Caco-2 (cell line): ENCODE data around the gene CASP3. TPM values are rescaled to one million over a fixed set of nuclear protein-coding genes. Genes with fewer than 3 reads are reported as not detected.
A peak's percentile ranks its signal among the peaks of the same experiment; 100 is the strongest.
"Not testable (repeated sequence)": the region's sequence is repeated elsewhere in the genome, so short reads cannot be mapped to it uniquely, and the experiment has no call there.

Experiments
- BruUV-seq: library from RNA; stranded (reverse); fragments of 400-500 nt; replicated peaks from 2 replicates; lab custom pipeline; 2021; lab: Mats Ljungman, UMichigan
- CTCF ChIA-PET: fragments of 300-600 bp; sonication (Branson Sonifier 250); formaldehyde crosslinking; loops from one replicate; lab custom pipeline; 2022; ENCODE audit warnings: antibody characterized with exemption; lab: Charles Lee
- POLR2A ChIA-PET: fragments of 300-600 bp; sonication (Branson Sonifier 250); formaldehyde crosslinking; loops from one replicate; lab custom pipeline; 2022; ENCODE audit warnings: antibody characterized with exemption; lab: Charles Lee
- DNase-seq, 2 experiments: peaks; one replicate each; pipeline versions ENCODE4 v3.0.0 to v3.0.0-alpha.2; 2020 to 2022
- H3K27me3 ChIP-seq: replicated peaks from 2 replicates; pipeline ENCODE4 v1.6.0; 2011; ENCODE audit warnings: low read length; ENCODE audit not compliant: control insufficient read depth, insufficient read depth
- H3K36me3 ChIP-seq: 2 replicates; pipeline ENCODE4 v1.5.1; 2011; ENCODE audit warnings: low read length; ENCODE audit not compliant: control insufficient read depth, insufficient read depth
- H3K4me1 ChIP-seq: fragments of 250-450 bp; sonication (Bioruptor Pico); 2 replicates; pipeline ENCODE4 v1.5.1; 2020; ENCODE audit warnings: mild to moderate bottlenecking
- H3K4me3 ChIP-seq: 2 replicates; pipeline ENCODE4 v1.5.1; 2011; ENCODE audit warnings: low read depth, mild to moderate bottlenecking, control low read depth, low read length
- H3K9me3 ChIP-seq: fragments of 250-450 bp; sonication (Bioruptor Pico); 2 replicates; pipeline ENCODE4 v1.5.1; 2020; ENCODE audit warnings: mild to moderate bottlenecking, moderate library complexity
- H3K27ac Mint-ChIP-seq: one replicate; pipeline ENCODE4 v1.8.0; 2022; ENCODE audit warnings: mixed read lengths; ENCODE audit not compliant: unreplicated experiment
- H3K27me3 Mint-ChIP-seq: one replicate; pipeline ENCODE4 v1.8.0; 2022; ENCODE audit warnings: mixed read lengths; ENCODE audit not compliant: insufficient read depth, unreplicated experiment
- H3K36me3 Mint-ChIP-seq: one replicate; pipeline ENCODE4 v1.8.0; 2022; ENCODE audit warnings: mild to moderate bottlenecking, mixed read lengths; ENCODE audit not compliant: insufficient read depth, unreplicated experiment
- H3K4me1 Mint-ChIP-seq: one replicate; pipeline ENCODE4 v1.8.0; 2022; ENCODE audit warnings: low read depth, mixed read lengths; ENCODE audit not compliant: unreplicated experiment
- H3K4me3 Mint-ChIP-seq: one replicate; pipeline ENCODE4 v1.8.0; 2022; ENCODE audit warnings: mild to moderate bottlenecking, moderate library complexity, mixed read lengths; ENCODE audit not compliant: unreplicated experiment
- H3K9me3 Mint-ChIP-seq: one replicate; pipeline ENCODE4 v1.8.0; 2022; ENCODE audit warnings: mixed read lengths; ENCODE audit not compliant: unreplicated experiment
- intact Hi-C: fragments of 100-400 bp; cut with micrococcal nuclease; formaldehyde crosslinking; loops from one replicate; pipeline ENCODE4 v1.10.0; 2022; ENCODE audit not compliant: unreplicated experiment
- total RNA-seq: library from RNA; stranded (reverse); gene quantifications from 2 replicates; pipeline ENCODE4 v1.2.3, GENCODE V29; 2022
- TF ChIP-seq, protein P1 (sequence below), 2 experiments: fragments of 200-600 bp in 1 of 2; IDR thresholded peaks; 1 replicate in 1 of 2; 2 replicates in 1 of 2; pipeline versions ENCODE4 v1.5.1 to v1.8.0; 2011 to 2022; ENCODE audit warnings: antibody characterized with exemption in 1 of 2, control low read depth in 1 of 2, inconsistent platforms in 1 of 2, low read depth in 1 of 2, low read length in 1 of 2, mild to moderate bottlenecking in 1 of 2, moderate library complexity in 1 of 2; ENCODE audit not compliant: insufficient read depth in 1 of 2, severe bottlenecking in 1 of 2, unreplicated experiment in 1 of 2

CASP3 gene
- total RNA-seq, 1 experiment from 2014 or later, result 34.5 TPM

DNA sequence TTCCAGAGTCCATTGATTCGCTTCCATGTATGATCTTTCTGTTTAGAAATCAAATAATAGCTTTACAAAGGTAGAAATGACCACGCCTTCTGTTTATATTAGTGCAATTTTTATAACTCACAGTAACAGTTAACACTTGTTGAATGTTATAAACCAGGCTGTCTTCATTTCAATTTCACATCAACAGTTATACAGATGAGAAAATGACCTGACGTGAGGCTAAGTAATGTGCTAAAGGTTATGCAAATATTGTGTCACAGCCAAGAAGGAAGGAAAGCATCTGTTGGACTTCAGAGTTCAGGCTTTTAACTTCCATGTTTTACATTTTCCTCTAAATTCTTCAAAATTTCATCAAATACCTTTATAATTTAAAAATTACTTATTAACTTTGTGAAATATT, 13.9 kb downstream of the CASP3 start:
- DNase-seq, result no peak
- Histone ChIP-seq H3K27me3 (no peaks in the 10 kb centered on the region), H3K36me3 (no peaks in the 10 kb centered on the region), H3K4me3 (no peak overlapping the region), H3K4me1 (0 out of 2 replicates have a peak, but pooled peaks cover 5% of the 10 kb centered on the region), H3K9me3 (no peaks in the 10 kb centered on the region)
- TF ChIP-seq, protein P1, sequence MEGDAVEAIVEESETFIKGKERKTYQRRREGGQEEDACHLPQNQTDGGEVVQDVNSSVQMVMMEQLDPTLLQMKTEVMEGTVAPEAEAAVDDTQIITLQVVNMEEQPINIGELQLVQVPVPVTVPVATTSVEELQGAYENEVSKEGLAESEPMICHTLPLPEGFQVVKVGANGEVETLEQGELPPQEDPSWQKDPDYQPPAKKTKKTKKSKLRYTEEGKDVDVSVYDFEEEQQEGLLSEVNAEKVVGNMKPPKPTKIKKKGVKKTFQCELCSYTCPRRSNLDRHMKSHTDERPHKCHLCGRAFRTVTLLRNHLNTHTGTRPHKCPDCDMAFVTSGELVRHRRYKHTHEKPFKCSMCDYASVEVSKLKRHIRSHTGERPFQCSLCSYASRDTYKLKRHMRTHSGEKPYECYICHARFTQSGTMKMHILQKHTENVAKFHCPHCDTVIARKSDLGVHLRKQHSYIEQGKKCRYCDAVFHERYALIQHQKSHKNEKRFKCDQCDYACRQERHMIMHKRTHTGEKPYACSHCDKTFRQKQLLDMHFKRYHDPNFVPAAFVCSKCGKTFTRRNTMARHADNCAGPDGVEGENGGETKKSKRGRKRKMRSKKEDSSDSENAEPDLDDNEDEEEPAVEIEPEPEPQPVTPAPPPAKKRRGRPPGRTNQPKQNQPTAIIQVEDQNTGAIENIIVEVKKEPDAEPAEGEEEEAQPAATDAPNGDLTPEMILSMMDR (IDR thresholded peaks at IDR 0.05; ENCODE audit: insufficient read depth in 1 of 2, low read depth in 1 of 2, low read length in 1 of 2, severe bottlenecking in 1 of 2, unreplicated experiment in 1 of 2), result no peak
- Mint-ChIP-seq H3K9me3 (no peaks in the 10 kb centered on the region), H3K4me3 (no peak overlapping the region), H3K36me3 (peaks cover 56% of the 10 kb centered on the region), H3K27me3 (no peaks in the 10 kb centered on the region), H3K4me1 (no peaks in the 10 kb centered on the region), H3K27ac (no peak overlapping the region)
- POLR2A ChIA-PET, result interaction anchor here (0.7 kb wide), 1 partner anchor 16 kb away, joined by 5 read pairs; no protein-coding TSS in a partner anchor
- BruUV-seq, result no TSS peak
- intact Hi-C loops, result no loop called here
- CTCF ChIA-PET, result interaction anchor here (0.6 kb wide), 1 partner anchor 14 kb away, joined by 3 read pairs; the partner anchor contains the start of genes CASP3 and PRIMPOL

DNA sequence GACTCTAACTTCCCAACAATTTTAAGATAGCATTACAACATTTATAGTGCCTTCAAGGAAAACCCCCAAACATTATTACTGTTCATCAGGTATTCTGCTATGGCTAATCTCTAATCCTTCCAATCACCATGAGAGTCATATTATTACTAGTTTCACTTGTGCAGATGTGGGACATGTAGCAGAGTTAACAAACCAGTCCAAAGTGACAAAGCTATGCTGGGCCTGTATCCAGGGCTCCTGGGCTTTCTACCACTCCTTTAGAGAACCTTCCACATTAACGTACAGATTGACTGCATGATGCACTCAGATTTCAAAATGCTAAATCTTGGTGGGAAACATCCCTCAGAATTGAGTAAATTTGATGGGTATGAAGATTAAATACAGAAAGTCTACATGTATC, 16.4 kb downstream of the CASP3 start:
- no peak for DNase-seq
- Mint-ChIP-seq H3K27me3 (no peaks in the 10 kb centered on the region), H3K27ac (no peak overlapping the region), H3K9me3 (no peaks in the 10 kb centered on the region), H3K36me3 (peaks cover 55% of the 10 kb centered on the region), H3K4me1 (no peaks in the 10 kb centered on the region), H3K4me3 (no peak overlapping the region)
- no TSS peak for BruUV-seq
- Histone ChIP-seq H3K36me3 (no peaks in the 10 kb centered on the region), H3K9me3 (no peaks in the 10 kb centered on the region), H3K4me1 (0 out of 2 replicates have a peak, but pooled peaks cover 5% of the 10 kb centered on the region), H3K4me3 (no peak overlapping the region), H3K27me3 (no peaks in the 10 kb centered on the region)
- TF ChIP-seq, protein P1 (IDR thresholded peaks at IDR 0.05; ENCODE audit: insufficient read depth in 1 of 2, low read depth in 1 of 2, low read length in 1 of 2, severe bottlenecking in 1 of 2, unreplicated experiment in 1 of 2), result no peak
- ChIA-PET CTCF (no interaction called here), POLR2A (no interaction called here)
- intact Hi-C loops, result no loop called here

DNA sequence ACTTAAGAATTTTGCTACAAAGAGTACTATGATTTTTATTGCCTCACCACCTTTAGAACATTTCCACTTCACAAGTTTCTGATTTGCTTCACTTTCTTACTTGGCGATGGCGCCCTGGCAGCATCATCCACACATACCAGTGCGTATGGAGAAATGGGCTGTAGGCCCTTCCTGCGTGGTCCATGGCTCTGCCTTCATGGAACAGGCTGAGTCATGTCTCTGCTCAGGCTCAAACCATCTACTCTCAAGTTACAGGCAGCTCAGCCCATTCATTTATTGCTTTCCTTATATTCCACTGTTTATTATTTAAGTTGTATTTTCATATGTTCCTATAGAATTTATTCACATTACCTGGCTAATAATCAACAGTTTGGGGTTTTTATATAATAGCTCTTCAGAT, 21.1 kb downstream of the CASP3 start:
- Mint-ChIP-seq H3K4me3 (no peak overlapping the region), H3K4me1 (peaks cover 7% of the 10 kb centered on the region), H3K27ac (no peak overlapping the region), H3K36me3 (peaks cover 52% of the 10 kb centered on the region), H3K9me3 (peaks cover 18% of the 10 kb centered on the region), H3K27me3 (no peaks in the 10 kb centered on the region)
- no peaks in the 10 kb centered on the region for H3K27me3 ChIP-seq
- no TSS peak for BruUV-seq
- intact Hi-C loops, result no loop called here
- H3K9me3 ChIP-seq, result peaks cover 17% of the 10 kb centered on the region
- H3K4me3 ChIP-seq, result no peak overlapping the region
- DNase-seq, result no peak
- ChIA-PET CTCF (no interaction called here), POLR2A (no interaction called here)
- H3K36me3 ChIP-seq, result no peaks in the 10 kb centered on the region
- TF ChIP-seq, protein P1 (IDR thresholded peaks at IDR 0.05; ENCODE audit: insufficient read depth in 1 of 2, low read depth in 1 of 2, low read length in 1 of 2, severe bottlenecking in 1 of 2, unreplicated experiment in 1 of 2), result no peak
- peaks cover 27% of the 10 kb centered on the region for H3K4me1 ChIP-seq

DNA sequence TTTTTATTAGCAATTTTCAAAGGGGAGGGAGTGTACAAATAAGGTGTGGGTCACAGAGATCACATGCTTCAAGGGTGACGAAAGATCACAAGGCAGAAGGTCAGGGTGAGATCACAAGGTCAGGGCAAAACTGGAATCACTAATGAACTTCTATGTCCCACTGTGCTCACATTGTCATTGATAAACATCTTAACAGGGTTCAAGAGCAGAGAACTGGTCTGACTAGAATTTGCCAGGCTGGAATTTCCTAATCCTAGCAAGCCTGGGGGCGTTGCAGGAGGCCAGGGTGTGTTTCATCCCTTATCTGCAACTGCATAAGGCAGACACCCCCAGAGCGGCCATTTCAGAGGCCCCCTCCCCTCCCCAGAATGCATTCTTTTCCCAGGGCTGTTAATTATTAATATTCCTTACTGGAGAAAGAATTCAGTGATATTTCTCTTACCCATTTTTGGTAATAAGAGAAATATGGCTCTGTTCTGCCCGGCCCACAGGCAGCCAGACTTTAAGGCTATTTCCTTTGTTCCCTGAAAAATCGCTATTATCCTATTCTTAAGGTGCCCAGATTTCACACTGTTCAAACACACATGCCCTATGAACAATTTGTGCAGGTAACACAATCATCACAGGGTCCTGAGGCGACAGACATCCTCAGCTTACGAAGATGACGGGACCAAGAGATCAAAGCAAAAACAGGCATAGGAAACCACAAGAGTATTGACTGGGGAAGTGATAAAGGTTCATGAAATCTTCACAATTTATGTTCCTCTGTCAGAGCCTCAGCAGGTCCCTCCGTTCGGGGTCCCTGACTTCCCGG, 23.3 kb downstream of the CASP3 start:
- H3K27me3 Mint-ChIP-seq, H3K4me3 Mint-ChIP-seq, H3K4me1 Mint-ChIP-seq, H3K27me3 ChIP-seq, H3K36me3 ChIP-seq, intact Hi-C loops, POLR2A ChIA-PET, H3K4me3 ChIP-seq, BruUV-seq: not testable (repeated sequence)
- Mint-ChIP-seq H3K9me3 (peaks cover 25% of the 10 kb centered on the region), H3K36me3 (peaks cover 41% of the 10 kb centered on the region), H3K27ac (peak overlapping the region; percentile 32)
- H3K9me3 ChIP-seq, result peaks cover 17% of the 10 kb centered on the region
- CTCF ChIA-PET, result interaction anchor here (0.7 to 0.9 kb wide), 2 partner anchors 118 to 119 kb away, joined by 3 read pairs; no protein-coding TSS in a partner anchor
- DNase-seq, result peak; percentile 78 to 83
- H3K4me1 ChIP-seq, result peaks cover 27% of the 10 kb centered on the region
